Measurements from ENCODE around the gene GRK1. TPM values are rescaled to one million over a fixed set of nuclear protein-coding genes. Genes with fewer than 3 reads are reported as not detected.
"Not testable (repeated sequence)": the region's sequence is repeated elsewhere in the genome, so short reads cannot be mapped to it uniquely, and the experiment has no call there.

The GRK1 gene
- polyA plus RNA-seq, 5 donors = 0.99 to 3.0 (median 1.5) TPM

GRCh38 chr13:113664751-113665596 is 2.0 kb upstream of the GRK1 start:
- no peak for DNase-seq

- DNase-seq = no peak
Observed at GRCh38 chr13:113665597-113666328, 1.3 kb upstream of the GRK1 start.

GRCh38 chr13:113666329-113666670 is 719 bp upstream of the GRK1 start:
- DNase-seq = no peak

GRCh38 chr13:113667771-113668490 is 912 bp downstream of the GRK1 start:
- DNase-seq = no peak

GRCh38 chr13:113668491-113668971 is 1.5 kb downstream of the GRK1 start:
- no peak for DNase-seq

- no peak for DNase-seq
Observed at GRCh38 chr13:113669231-113669754, 2.3 kb downstream of the GRK1 start.

GRCh38 chr13:113669755-113670341 is 2.8 kb downstream of the GRK1 start:
- DNase-seq = no peak

GRCh38 chr13:113670541-113670940 is 3.5 kb downstream of the GRK1 start:
- no peak for DNase-seq

- no peak for DNase-seq
Observed at GRCh38 chr13:113671066-113672001, 4.3 kb downstream of the GRK1 start.

- DNase-seq = no peak
Observed at GRCh38 chr13:113672002-113672651, 5.1 kb downstream of the GRK1 start.

GRCh38 chr13:113722921-113723320 is 55.9 kb downstream of the GRK1 start:
- DNase-seq = no peak

- DNase-seq = no peak
Observed at GRCh38 chr13:113723410-113724015, 56.5 kb downstream of the GRK1 start.

GRCh38 chr13:113724016-113724758 is 57.2 kb downstream of the GRK1 start:
- DNase-seq = no peak

GRCh38 chr13:113724780-113725315 is 57.8 kb downstream of the GRK1 start:
- DNase-seq = peak; percentile 72 to 75

- DNase-seq = not testable (repeated sequence)
Observed at GRCh38 chr13:113725329-113726105, 58.5 kb downstream of the GRK1 start.

- DNase-seq = not testable (repeated sequence)
Observed at GRCh38 chr13:113726106-113726821, 59.2 kb downstream of the GRK1 start.

GRCh38 chr13:113726961-113727411 is 60.0 kb downstream of the GRK1 start:
- no peak for DNase-seq

Data from right lung (tissue), 5 donors.